ENCODE measurements around the gene RNF220.

- TF ChIP-seq POLR2A (IDR thresholded peaks at IDR 0.05), result no peak
- TF ChIP-seq CTCF (IDR thresholded peaks at IDR 0.05), result no peak
Measured at GRCh38 chr1:44420535-44420934, 15.5 kb downstream of the RNF220 start.
